GM23338 (cell line): Measurements from ENCODE around the gene HTR3E.

Experiments used
- CREB1 ChIP-seq: fragments of 250-450 bp; sonication (Bioruptor Pico); IDR thresholded peaks from 2 replicates; pipeline ENCODE4 v1.5.0; 2020; ENCODE audit warnings: low read depth, mild to moderate bottlenecking, moderate library complexity
- EZH2 ChIP-seq: fragments of 200-600 bp; sonication (generic); IDR thresholded peaks from one replicate; pipeline ENCODE4 v1.8.0; 2017; ENCODE audit warnings: antibody characterized with exemption, mild to moderate bottlenecking, low read depth; ENCODE audit not compliant: unreplicated experiment
- EZH2phosphoT487 ChIP-seq: fragments of 200-600 bp; sonication (generic); IDR thresholded peaks from one replicate; pipeline ENCODE4 v1.8.1; 2018; ENCODE audit warnings: antibody characterized with exemption; ENCODE audit not compliant: unreplicated experiment
- JUNB ChIP-seq: IDR thresholded peaks from one replicate; pipeline ENCODE4 v1.6.1; 2016; ENCODE audit warnings: antibody characterized with exemption; ENCODE audit not compliant: unreplicated experiment
- POLR2AphosphoS5 ChIP-seq: IDR thresholded peaks from 2 replicates; pipeline ENCODE4 v1.6.1; 2016; ENCODE audit warnings: antibody characterized with exemption, low read depth
- STAT1 ChIP-seq: IDR thresholded peaks from one replicate; pipeline ENCODE4 v1.6.1; 2016; ENCODE audit warnings: antibody characterized with exemption; ENCODE audit not compliant: unreplicated experiment
- ZNF114 ChIP-seq: fragments of 250-450 bp; sonication (Bioruptor Pico); IDR thresholded peaks from 2 replicates; pipeline ENCODE4 v1.5.0; 2020; ENCODE audit warnings: mild to moderate bottlenecking, moderate library complexity
- ZNF331 ChIP-seq: fragments of 250-450 bp; sonication (Bioruptor Pico); IDR thresholded peaks from 2 replicates; pipeline ENCODE4 v1.5.0; 2020; ENCODE audit warnings: low read depth, mild to moderate bottlenecking, moderate library complexity
- TF ChIP-seq, protein P1 (sequence below), 2 experiments: fragments of 200-600 bp in 1 of 2; sonication (generic) in 1 of 2; conservative IDR thresholded peaks; 2 replicates each; pipeline versions ENCODE4 v1.5.1 to v1.6.1; 2016 to 2017; ENCODE audit warnings: antibody characterized with exemption in 2 of 2, low read depth in 2 of 2, mild to moderate bottlenecking in 2 of 2, moderate library complexity in 1 of 2
- TF ChIP-seq, protein P2 (sequence below): IDR thresholded peaks from one replicate; pipeline ENCODE4 v1.6.1; 2018; ENCODE audit warnings: antibody characterized with exemption; ENCODE audit not compliant: unreplicated experiment

DNA sequence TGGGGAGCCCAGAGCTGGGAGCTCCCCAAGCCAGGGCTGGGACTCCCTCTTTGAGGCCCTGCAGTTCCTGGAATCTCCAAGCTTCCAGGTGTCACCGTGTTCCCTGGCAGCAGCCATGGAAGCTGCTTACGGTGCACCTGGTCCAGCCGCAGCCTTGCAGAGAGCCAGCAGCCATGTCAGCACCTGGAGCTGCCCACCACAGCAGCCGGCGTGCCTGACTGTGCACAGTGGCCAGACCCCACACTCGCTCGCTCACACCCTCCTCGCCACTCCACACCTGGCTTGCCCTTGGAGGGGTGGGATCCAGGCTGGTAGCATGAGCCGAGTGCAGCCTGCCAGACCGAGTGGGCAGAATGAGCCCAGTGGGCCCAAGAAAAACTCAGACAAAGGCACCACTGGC is 14.8 kb upstream of the HTR3E start:
- TF ChIP-seq EZH2, result no peak
- TF ChIP-seq, protein P1, sequence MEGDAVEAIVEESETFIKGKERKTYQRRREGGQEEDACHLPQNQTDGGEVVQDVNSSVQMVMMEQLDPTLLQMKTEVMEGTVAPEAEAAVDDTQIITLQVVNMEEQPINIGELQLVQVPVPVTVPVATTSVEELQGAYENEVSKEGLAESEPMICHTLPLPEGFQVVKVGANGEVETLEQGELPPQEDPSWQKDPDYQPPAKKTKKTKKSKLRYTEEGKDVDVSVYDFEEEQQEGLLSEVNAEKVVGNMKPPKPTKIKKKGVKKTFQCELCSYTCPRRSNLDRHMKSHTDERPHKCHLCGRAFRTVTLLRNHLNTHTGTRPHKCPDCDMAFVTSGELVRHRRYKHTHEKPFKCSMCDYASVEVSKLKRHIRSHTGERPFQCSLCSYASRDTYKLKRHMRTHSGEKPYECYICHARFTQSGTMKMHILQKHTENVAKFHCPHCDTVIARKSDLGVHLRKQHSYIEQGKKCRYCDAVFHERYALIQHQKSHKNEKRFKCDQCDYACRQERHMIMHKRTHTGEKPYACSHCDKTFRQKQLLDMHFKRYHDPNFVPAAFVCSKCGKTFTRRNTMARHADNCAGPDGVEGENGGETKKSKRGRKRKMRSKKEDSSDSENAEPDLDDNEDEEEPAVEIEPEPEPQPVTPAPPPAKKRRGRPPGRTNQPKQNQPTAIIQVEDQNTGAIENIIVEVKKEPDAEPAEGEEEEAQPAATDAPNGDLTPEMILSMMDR (conservative IDR thresholded peaks at IDR 0.05; ENCODE audit: low read depth in 2 of 2), result no peak
- TF ChIP-seq, protein P2, sequence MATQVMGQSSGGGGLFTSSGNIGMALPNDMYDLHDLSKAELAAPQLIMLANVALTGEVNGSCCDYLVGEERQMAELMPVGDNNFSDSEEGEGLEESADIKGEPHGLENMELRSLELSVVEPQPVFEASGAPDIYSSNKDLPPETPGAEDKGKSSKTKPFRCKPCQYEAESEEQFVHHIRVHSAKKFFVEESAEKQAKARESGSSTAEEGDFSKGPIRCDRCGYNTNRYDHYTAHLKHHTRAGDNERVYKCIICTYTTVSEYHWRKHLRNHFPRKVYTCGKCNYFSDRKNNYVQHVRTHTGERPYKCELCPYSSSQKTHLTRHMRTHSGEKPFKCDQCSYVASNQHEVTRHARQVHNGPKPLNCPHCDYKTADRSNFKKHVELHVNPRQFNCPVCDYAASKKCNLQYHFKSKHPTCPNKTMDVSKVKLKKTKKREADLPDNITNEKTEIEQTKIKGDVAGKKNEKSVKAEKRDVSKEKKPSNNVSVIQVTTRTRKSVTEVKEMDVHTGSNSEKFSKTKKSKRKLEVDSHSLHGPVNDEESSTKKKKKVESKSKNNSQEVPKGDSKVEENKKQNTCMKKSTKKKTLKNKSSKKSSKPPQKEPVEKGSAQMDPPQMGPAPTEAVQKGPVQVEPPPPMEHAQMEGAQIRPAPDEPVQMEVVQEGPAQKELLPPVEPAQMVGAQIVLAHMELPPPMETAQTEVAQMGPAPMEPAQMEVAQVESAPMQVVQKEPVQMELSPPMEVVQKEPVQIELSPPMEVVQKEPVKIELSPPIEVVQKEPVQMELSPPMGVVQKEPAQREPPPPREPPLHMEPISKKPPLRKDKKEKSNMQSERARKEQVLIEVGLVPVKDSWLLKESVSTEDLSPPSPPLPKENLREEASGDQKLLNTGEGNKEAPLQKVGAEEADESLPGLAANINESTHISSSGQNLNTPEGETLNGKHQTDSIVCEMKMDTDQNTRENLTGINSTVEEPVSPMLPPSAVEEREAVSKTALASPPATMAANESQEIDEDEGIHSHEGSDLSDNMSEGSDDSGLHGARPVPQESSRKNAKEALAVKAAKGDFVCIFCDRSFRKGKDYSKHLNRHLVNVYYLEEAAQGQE, result no peak
- no peak for TF ChIP-seq EZH2phosphoT487
- TF ChIP-seq POLR2AphosphoS5, result no peak
- TF ChIP-seq CREB1 (CRISPR knock-in tag), result no peak
- TF ChIP-seq ZNF331 (CRISPR knock-in tag), result no peak
- no peak for TF ChIP-seq JUNB
- no peak for TF ChIP-seq ZNF114 (CRISPR knock-in tag)
- no peak for TF ChIP-seq STAT1
